H1 (cell line): ENCODE measurements around the gene ADD3. TPM values are rescaled to one million over a fixed set of nuclear protein-coding genes. Genes with fewer than 3 reads are reported as not detected.

Source experiments
- CTCF ChIP-seq, 3 experiments: IDR thresholded peaks; 1 replicate in 2 of 3; 2 replicates in 1 of 3; pipeline versions ENCODE4 v1.5.1 to v1.6.1; 2011; ENCODE audit warnings: low read length in 3 of 3, mild to moderate bottlenecking in 3 of 3, inconsistent platforms in 2 of 3, low read depth in 1 of 3, moderate library complexity in 1 of 3; ENCODE audit not compliant: insufficient read depth in 1 of 3; ENCODE audit errors: control extremely low read depth in 1 of 3
- NRF1 ChIP-seq: IDR thresholded peaks from 2 replicates; pipeline ENCODE4 v1.6.1; 2011; ENCODE audit warnings: mild to moderate bottlenecking, low read depth, low read length, improper control_type of control experiment
- RNF2 ChIP-seq: fragments of 200-900, 300-1000 bp; sonication (generic); IDR thresholded peaks from 2 replicates; pipeline ENCODE4 v1.7.1; 2016; ENCODE audit warnings: borderline replicate concordance, low read depth, mild to moderate bottlenecking, antibody characterized with exemption, low read length; ENCODE audit not compliant: poor library complexity, severe bottlenecking; ENCODE audit errors: missing control alignments
- SP2 ChIP-seq: IDR thresholded peaks from 2 replicates; pipeline ENCODE4 v1.6.1; 2012; ENCODE audit warnings: mild to moderate bottlenecking, low read length, inconsistent platforms
- SP4 ChIP-seq: IDR thresholded peaks from 2 replicates; pipeline ENCODE4 v1.6.1; 2012; ENCODE audit warnings: low read length, inconsistent platforms
- polyA plus RNA-seq, 7 experiments: library from polyadenylated mRNA; depleted of rRNA in 3 of 7; stranded (reverse) in 5 of 7; unstranded in 2 of 7; fragments of >200 nt in 5 of 7; fragments of 200-250 nt in 2 of 7; gene quantifications; 1 replicate in 5 of 7; 2 replicates in 1 of 7; 4 replicates in 1 of 7; pipeline versions ENCODE4 v1.2.1 to v1.2.3, GENCODE V29; 2011 to 2013; ENCODE audit warnings: missing spikeins in 2 of 7, mixed read lengths in 2 of 7
- total RNA-seq: library from RNA; stranded (reverse); fragmentation: NEBNext Ultra II Directional; extraction: Animal tissue kit (Norgen Biotek cat#: 25700); gene quantifications from 2 replicates; pipeline ENCODE4 v1.2.1, GENCODE V29; 2021

ADD3 gene
- total and polyA plus RNA-seq, 2 of the 8 experiments (the other 6 are each of a cell fraction or from before 2014, with no cell fraction given), result 44.7 to 85.6 TPM

DNA sequence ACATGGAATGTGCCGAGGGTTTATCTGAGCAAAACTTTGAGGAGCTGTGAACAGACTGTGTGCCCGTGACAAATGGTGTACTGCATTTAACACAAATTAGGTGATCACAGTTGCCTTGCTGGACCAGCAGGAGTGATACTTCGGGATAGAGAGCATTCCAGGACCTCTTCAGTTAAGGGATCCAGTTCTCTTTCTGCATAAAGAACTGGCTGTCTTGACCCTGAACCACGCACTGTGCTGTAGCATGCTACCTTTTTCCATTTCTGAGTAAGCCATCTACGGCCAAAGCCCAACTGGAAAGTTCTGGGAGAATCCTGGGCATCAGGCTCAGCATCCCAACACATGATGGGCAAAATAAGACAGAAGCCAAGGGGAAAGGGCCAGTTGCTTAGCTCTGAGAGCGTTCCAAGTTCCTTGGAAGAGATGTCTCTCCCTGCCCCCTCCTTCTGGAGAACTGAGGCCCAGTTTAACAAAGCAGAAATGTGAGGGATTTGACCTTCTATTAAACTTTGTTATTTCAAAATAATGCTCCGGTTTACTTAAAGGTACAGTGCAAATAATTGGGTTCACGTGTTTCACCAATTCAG lies 37.9 kb upstream of the ADD3 start (continued):
- no peak for TF ChIP-seq RNF2
- no peak for TF ChIP-seq CTCF (IDR thresholded peaks at IDR 0.05; ENCODE audit: control extremely low read depth in 1 of 3, insufficient read depth in 1 of 3, low read depth in 1 of 3, low read length in 3 of 3)
- no peak for TF ChIP-seq NRF1
- TF ChIP-seq SP4, result no peak
- no peak for TF ChIP-seq SP2
- TF ChIP-seq, all 59 proteins: peak for 0
